HG02870 (cell line): ENCODE results near the gene PRPF19.
"Not testable (repeated sequence)": the region's sequence is repeated elsewhere in the genome, so short reads cannot be mapped to it uniquely, and the experiment has no call there.

Experiments used
- ATAC-seq: cut with Tn5 transposase; IDR thresholded peaks from one replicate; pipeline ENCODE4 v1.9.1; 2021; ENCODE audit warnings: mild to moderate bottlenecking, moderate library complexity; ENCODE audit not compliant: unreplicated experiment

Gene PRPF19

DNA sequence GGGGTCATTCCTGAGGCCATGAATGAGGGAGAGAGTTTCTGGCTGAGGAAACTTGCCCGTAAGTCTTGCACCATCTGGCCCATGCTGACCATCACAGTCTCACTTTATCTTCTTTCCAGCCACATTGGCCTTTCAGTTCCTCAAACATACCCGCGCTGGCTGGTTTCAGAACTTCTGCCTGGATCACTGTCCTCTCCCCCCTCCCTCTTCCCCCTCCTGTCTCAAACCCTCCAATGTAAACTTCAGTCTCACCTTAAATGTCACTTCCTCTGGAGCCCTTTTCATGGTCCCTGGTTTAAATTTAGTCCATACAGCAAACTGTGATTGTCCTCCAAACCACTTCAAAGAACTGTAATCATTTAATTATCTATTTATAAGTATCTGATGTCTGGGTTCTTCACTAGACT, 3.9 kb upstream of the PRPF19 start:
- ATAC-seq = peak; percentile 32

GRCh38 chr11:60909680-60910280, 3.4 kb upstream of the PRPF19 start:
- ATAC-seq = not testable (repeated sequence)

GRCh38 chr11:60908803-60909202, 2.4 kb upstream of the PRPF19 start:
- no peak for ATAC-seq

DNA sequence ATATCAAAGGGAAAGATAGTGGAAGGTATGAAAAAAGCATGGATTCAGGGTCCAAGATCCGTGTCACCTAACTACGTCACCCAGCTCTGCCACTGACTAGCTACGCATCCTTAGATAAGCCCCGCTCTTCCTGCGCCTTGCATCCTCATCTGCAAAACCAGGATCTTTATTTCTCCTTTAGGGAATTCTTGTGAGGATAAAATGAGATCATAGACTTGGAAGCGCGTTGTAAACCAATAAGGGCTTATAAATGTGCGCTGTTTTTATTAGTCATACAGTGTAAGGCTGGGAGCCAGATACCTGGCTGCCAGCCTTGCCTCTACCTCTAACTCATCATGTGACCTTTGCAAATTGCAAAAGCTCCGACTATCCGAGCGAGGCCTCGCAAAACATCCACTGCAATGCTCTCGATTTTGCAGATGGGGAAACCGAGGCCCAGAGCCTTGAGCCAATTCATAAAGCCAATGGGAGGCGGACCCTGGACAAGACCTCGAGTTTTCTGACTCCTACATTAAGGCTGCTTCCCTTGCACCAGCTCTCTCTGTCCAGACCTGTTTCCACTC, 753 bp downstream of the PRPF19 start:
- no peak for ATAC-seq

DNA sequence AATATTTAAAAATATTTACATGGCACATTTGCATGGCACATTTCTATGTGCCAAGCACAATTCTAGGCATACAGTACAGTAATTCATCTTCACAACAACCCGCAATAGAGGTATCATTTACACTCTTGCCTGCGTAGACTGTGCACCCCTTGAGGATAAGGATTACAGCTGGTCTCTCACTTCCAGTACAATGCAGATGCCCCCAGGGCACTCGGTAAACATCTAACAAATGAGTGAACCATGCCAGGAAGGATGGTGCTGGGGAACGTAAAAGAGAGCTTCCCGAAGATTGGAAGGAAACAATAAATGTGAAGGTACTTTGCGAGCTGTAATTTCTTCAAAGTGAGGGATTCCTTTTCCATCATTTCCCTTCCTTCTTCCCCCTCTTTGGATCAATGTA, 1.3 kb downstream of the PRPF19 start:
- ATAC-seq = no peak

GRCh38 chr11:60902625-60903024, 3.8 kb downstream of the PRPF19 start:
- ATAC-seq = no peak

- no peak for ATAC-seq
Observed at GRCh38 chr11:60900673-60901404, 5.5 kb downstream of the PRPF19 start.

DNA sequence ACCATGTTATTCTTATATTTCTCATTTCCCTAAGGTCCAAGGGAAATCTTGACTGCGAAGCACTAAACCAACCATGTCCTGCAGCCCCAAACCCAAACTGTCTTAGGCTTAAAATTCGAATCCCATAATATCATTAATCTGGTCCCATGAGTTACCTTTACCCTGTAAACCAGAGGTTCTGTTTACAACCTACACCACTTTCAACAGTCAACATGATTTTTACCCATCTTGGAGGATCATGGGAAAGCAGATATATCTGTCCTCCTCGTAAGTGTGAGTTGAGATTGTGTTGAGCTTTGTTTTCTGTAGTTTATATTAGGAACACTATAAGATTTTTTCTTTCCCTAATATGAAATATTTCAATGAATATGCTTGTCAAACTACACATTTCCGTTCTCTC, 6.4 kb downstream of the PRPF19 start:
- no peak for ATAC-seq

DNA sequence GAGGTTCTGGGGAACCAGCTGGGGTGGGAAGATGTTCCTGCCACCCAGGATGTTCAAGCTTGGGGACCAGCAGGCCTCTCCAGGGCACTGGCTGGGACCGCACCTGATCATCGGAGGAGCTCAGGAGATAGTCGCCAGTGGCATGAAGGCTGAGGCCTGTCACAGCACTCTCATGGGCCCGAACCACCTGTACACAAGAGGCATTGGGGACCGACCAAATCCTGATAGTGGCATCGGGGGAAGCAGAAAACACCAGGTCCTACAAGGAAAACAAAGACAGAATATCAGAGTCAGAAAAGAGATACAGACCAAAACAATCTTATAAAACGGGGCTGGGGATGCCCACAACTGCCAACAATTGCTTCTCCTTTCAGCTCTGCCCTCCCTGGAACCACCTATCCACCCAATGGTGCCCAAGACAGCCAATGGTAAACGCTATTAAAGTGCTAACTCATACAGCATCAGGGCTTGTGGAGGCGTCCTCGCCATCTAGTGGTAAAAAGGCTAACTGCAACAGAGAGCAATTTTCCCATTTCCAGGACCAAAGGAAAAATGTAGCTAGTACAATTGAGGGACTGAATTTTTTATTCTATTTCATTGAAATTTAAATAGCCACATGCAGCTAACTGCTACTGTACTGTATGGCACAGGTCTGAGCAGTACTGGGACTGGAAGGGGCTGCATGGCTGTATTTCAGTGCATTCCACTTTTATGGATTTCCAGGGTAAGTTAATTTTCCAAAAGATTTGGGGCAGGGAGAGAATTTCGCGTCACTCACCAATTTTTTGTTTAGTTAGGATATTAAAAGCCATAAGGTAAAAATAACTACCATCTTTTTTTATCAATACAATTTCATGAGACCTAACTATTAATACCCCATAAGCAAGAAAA, 7.1 kb downstream of the PRPF19 start:
- ATAC-seq = no peak

DNA sequence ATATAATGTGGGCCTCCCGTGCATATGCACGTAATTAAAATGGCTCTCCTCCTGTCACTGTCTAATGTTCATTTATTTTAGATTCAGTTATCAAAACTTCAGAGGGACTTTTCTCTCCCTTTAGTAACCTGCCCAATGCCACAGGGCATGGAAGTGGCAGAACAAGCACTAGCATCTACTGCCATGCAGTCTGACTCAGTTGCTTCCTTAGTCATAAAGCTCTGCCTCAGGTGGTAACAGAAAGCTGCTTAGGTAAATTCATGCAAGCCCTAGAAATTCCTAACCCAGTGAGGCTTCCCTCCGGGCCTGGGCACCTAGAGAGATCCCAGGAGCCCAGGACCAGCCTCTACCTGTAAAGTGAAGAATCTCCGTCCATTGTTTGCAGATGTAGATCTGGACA, 8.9 kb downstream of the PRPF19 start:
- no peak for ATAC-seq

GRCh38 chr11:60895687-60896086, 10.7 kb downstream of the PRPF19 start:
- no peak for ATAC-seq

- ATAC-seq = no peak
Observed at GRCh38 chr11:60891103-60891741, 15.2 kb downstream of the PRPF19 start.

DNA sequence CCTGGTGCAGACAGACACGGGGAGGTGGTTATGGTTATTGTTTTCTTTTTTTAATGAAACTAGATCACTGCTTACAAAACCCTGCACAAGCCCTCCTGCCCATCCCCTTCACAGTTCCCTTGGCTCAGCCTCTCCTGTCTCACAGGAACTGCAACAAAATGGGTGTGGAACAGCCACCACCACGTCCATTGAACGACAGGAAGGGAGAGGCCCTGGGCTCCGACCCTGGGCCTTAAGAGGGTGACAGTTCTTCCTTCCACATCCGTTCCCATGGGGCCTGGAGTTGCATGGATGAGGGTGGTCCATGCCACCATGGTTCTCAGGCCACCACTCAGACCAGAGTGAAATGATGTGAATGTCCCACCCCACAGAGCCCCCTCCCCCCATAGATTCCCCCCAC, 15.7 kb downstream of the PRPF19 start:
- no peak for ATAC-seq

- no peak for ATAC-seq
Observed at GRCh38 chr11:60889869-60890311, 16.5 kb downstream of the PRPF19 start.

GRCh38 chr11:60887556-60887955, 18.8 kb downstream of the PRPF19 start:
- no peak for ATAC-seq

GRCh38 chr11:60880643-60881282, 25.6 kb downstream of the PRPF19 start:
- no peak for ATAC-seq

- no peak for ATAC-seq
Observed at GRCh38 chr11:60879971-60880588, 26.3 kb downstream of the PRPF19 start.

- no peak for ATAC-seq
Observed at GRCh38 chr11:60879104-60879503, 27.3 kb downstream of the PRPF19 start.

DNA sequence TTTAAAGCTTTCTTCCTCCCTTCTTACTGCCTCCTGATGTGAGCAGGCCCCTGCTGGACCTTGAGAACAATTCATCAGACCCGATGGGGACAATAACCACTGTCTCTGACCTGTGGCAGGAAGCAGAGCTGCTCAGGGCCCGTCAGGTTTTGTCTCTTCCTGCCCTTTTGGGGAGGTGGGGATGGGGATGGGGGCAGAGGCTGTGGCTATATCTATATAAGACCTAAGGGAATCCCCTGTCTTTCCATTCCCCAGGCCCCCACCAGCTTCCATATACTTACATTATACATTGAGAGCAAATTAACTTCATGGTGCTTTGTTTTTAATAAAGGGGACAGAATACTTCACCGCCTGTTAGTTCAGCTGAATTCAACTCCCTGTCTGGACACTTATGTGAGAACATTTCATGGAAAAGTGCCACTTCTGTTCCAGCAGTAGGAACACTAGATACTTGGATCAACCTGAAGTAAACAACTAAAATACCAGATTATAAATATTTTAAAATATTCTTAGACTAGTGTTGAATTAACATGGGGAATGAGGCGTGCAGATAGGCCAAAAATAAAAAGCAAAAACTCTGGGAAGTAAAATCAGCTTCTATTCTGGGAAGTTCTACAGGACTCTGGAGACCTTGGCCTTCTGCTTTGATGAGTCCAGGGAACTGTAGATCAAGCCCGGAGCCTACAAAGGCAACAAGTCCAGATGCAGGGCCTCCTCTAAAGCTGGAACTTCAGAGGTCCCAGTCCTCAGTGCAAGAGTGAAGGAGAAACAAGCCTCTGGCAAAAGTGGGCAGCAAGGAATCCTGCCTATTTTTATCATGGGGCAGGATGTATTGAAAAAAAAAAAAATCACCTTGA, 27.9 kb downstream of the PRPF19 start:
- ATAC-seq = no peak
